SK-N-SH treated with all-trans-retinoic acid at 6 μM for 48 hours (cell line): Measurements from ENCODE around the gene IGSF11.

Experiments
- ARNTL ChIP-seq: fragments of 450-650 bp; formaldehyde crosslinking; IDR thresholded peaks from 2 replicates; pipeline ENCODE4 v1.5.0; 2020; ENCODE audit warnings: low read depth, mild to moderate bottlenecking, moderate library complexity, borderline replicate concordance
- BACH2 ChIP-seq: fragments of 250-450 bp; sonication (Bioruptor Pico); IDR thresholded peaks from 2 replicates; pipeline ENCODE4 v1.9.0; 2021; ENCODE audit warnings: mild to moderate bottlenecking, borderline replicate concordance
- ISL1 ChIP-seq: fragments of 250-450 bp; sonication (Bioruptor Pico); IDR thresholded peaks from 2 replicates; pipeline ENCODE4 v2.1.2; 2022; ENCODE audit warnings: mild to moderate bottlenecking, moderate library complexity
- RARB ChIP-seq: fragments of 250-450 bp; sonication (Bioruptor Pico); IDR thresholded peaks from 2 replicates; pipeline ENCODE4 v1.8.0; 2021; ENCODE audit warnings: mild to moderate bottlenecking, moderate library complexity
- ZC3H10 ChIP-seq: fragments of 250-450 bp; sonication (Bioruptor Pico); IDR thresholded peaks from 2 replicates; pipeline ENCODE4 v1.5.1; 2021; ENCODE audit warnings: mild to moderate bottlenecking, moderate library complexity
- ZFP3 ChIP-seq: fragments of 250-450 bp; sonication (Bioruptor Pico); IDR thresholded peaks from 2 replicates; pipeline ENCODE4 v1.5.0; 2020; ENCODE audit warnings: mild to moderate bottlenecking, moderate library complexity
- ZNF565 ChIP-seq: fragments of 450-650 bp; formaldehyde crosslinking; conservative IDR thresholded peaks from 2 replicates; pipeline ENCODE4 v1.5.0; 2020; ENCODE audit warnings: low read depth, mild to moderate bottlenecking, moderate library complexity
- TF ChIP-seq, protein P1 (sequence below): fragments of 250-450 bp; sonication (Bioruptor Pico); IDR thresholded peaks from 2 replicates; pipeline ENCODE4 v1.5.1; 2020; ENCODE audit warnings: low read depth, mild to moderate bottlenecking, moderate library complexity

DNA sequence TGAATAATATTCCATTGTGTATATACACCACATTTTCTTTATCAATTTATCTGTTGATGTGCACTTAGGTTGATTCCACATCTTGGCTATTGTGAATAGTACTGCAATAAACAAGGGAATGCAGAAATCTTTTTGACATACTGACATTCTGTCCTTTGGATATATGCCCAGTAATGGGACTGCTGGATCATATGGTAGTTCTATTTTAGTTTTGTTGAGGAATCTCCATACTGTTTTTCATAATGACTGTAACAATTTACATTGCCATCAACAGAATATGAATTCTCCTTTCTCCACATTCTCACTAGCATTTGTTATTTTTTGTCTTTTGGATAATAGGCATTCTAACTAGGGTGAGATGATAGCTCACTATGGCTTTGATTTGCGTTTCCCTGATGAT is 174.7 kb downstream of the IGSF11 start:
- TF ChIP-seq ZC3H10 (CRISPR knock-in tag), result no peak
- no peak for TF ChIP-seq ZFP3 (CRISPR knock-in tag)
- TF ChIP-seq, protein P1, sequence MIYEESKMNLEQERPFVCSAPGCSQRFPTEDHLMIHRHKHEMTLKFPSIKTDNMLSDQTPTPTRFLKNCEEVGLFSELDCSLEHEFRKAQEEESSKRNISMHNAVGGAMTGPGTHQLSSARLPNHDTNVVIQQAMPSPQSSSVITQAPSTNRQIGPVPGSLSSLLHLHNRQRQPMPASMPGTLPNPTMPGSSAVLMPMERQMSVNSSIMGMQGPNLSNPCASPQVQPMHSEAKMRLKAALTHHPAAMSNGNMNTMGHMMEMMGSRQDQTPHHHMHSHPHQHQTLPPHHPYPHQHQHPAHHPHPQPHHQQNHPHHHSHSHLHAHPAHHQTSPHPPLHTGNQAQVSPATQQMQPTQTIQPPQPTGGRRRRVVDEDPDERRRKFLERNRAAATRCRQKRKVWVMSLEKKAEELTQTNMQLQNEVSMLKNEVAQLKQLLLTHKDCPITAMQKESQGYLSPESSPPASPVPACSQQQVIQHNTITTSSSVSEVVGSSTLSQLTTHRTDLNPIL (CRISPR knock-in tag), result no peak
- TF ChIP-seq RARB (CRISPR knock-in tag), result no peak
- TF ChIP-seq ISL1 (CRISPR knock-in tag), result no peak
- no peak for TF ChIP-seq BACH2 (CRISPR knock-in tag)
- no peak for TF ChIP-seq ARNTL (CRISPR knock-in tag)
- no peak for TF ChIP-seq ZNF565
